ENCODE measurements around the gene ANK3.

The ANK3 gene

DNA sequence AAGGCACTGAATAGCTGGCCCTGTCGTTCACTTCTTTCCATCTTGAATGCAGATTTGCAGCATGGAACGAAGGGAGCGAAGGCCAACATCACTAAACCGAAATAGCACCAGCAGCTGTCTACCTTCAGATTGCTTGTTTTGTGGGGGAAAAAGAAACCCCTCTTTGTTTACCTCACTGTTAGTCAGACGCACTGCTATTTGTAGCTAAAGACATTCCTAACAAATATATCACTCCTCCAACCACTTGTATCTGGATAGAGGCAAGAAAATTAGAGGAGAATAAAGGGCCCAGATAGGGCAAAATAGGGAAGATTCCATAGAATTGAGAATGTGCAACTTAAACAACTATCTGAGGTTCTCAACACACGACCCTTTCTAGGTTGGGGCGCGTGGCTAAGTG, 26.5 kb downstream of the ANK3 start:
- H3K36me3 Mint-ChIP-seq (ENCODE audit: insufficient read depth): no peaks in the 10 kb centered on the region
- no peak for ATAC-seq (replicated peaks)
- no peak for DNase-seq
- H3K9me3 Mint-ChIP-seq: no peaks in the 10 kb centered on the region
- no peaks in the 10 kb centered on the region for H3K4me1 Mint-ChIP-seq (ENCODE audit: low read depth in 2 of 2)
- H3K4me3 Mint-ChIP-seq: no peak overlapping the region
- no peaks in the 10 kb centered on the region for H3K27me3 Mint-ChIP-seq
- H3K27ac Mint-ChIP-seq: no peak overlapping the region

DNA sequence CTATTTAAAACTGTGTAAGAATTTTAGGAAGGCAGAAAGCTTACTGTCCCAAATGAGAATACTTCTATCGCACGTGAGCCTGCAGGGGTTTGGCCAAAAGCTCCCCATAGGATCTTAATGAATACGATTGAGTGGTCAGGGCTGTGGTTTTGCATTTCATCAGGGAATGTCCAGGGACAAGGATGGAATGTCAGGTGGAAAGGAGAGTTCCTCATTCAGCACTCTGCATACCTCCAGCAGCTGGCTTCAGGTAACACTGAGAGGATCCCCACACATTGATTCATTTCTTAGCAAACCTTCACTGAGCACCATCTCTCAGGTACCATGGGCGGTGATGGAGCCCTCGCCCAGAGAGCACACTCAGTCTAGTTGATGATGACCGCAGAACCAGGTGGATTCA, 27.2 kb downstream of the ANK3 start:
- Mint-ChIP-seq H3K9me3 (no peaks in the 10 kb centered on the region), H3K36me3 (ENCODE audit: insufficient read depth) (no peaks in the 10 kb centered on the region), H3K4me1 (ENCODE audit: low read depth in 2 of 2) (no peaks in the 10 kb centered on the region), H3K27me3 (no peaks in the 10 kb centered on the region), H3K4me3 (no peak overlapping the region), H3K27ac (no peak overlapping the region)
- DNase-seq: no peak
- ATAC-seq (replicated peaks): no peak

- no peak for DNase-seq
- H3K27me3 Mint-ChIP-seq: no peaks in the 10 kb centered on the region
- H3K4me3 Mint-ChIP-seq: no peak overlapping the region
- H3K9me3 Mint-ChIP-seq: no peaks in the 10 kb centered on the region
- no peaks in the 10 kb centered on the region for H3K36me3 Mint-ChIP-seq (ENCODE audit: insufficient read depth)
- no peaks in the 10 kb centered on the region for H3K4me1 Mint-ChIP-seq (ENCODE audit: low read depth in 2 of 2)
- no peak for ATAC-seq (replicated peaks)
- H3K27ac Mint-ChIP-seq: no peak overlapping the region
Observed at GRCh38 chr10:60359066-60359465, 30.6 kb downstream of the ANK3 start.

GRCh38 chr10:60358282-60358681, 31.4 kb downstream of the ANK3 start:
- no peak for ATAC-seq (replicated peaks)
- Mint-ChIP-seq H3K4me1 (ENCODE audit: low read depth in 2 of 2) (no peaks in the 10 kb centered on the region), H3K4me3 (no peak overlapping the region), H3K9me3 (no peaks in the 10 kb centered on the region), H3K36me3 (ENCODE audit: insufficient read depth) (no peaks in the 10 kb centered on the region), H3K27ac (no peak overlapping the region), H3K27me3 (no peaks in the 10 kb centered on the region)
- DNase-seq: no peak

- Mint-ChIP-seq H3K36me3 (ENCODE audit: insufficient read depth) (no peaks in the 10 kb centered on the region), H3K9me3 (no peaks in the 10 kb centered on the region), H3K27me3 (no peaks in the 10 kb centered on the region), H3K27ac (no peak overlapping the region), H3K4me3 (no peak overlapping the region), H3K4me1 (ENCODE audit: low read depth in 2 of 2) (peaks cover 0 to 9% of the 10 kb centered on the region in 2 donors)
- ATAC-seq (replicated peaks) (no peak), DNase-seq (no peak)
Observed at GRCh38 chr10:60353519-60354258, 36.0 kb downstream of the ANK3 start.

DNA sequence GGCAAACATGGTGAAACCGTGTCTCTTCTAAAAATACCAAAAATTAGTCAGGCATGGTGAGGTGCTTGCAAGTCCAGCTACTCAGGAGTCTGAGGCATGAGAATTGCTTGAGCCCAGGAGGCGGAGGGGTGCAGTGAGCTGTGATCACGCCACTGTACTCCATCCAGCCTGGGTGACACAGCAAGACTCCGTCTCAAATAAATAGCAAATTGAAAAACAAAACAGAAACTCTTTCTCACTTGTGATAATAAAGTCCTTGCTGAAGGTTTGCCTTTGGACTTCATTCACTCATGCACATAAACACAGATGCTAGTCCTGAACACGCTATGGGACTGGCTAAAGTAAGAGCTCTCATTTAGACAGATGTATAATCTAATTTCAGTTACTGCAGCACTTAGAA, 37.6 kb downstream of the ANK3 start:
- no peaks in the 10 kb centered on the region for H3K36me3 Mint-ChIP-seq (ENCODE audit: insufficient read depth)
- H3K4me1 Mint-ChIP-seq (ENCODE audit: low read depth in 2 of 2): peaks cover 2 to 13% of the 10 kb centered on the region in 2 donors
- no peak for ATAC-seq (replicated peaks)
- no peak for DNase-seq
- H3K27me3 Mint-ChIP-seq: no peaks in the 10 kb centered on the region
- no peak overlapping the region for H3K27ac Mint-ChIP-seq
- no peaks in the 10 kb centered on the region for H3K9me3 Mint-ChIP-seq
- no peak overlapping the region for H3K4me3 Mint-ChIP-seq

DNA sequence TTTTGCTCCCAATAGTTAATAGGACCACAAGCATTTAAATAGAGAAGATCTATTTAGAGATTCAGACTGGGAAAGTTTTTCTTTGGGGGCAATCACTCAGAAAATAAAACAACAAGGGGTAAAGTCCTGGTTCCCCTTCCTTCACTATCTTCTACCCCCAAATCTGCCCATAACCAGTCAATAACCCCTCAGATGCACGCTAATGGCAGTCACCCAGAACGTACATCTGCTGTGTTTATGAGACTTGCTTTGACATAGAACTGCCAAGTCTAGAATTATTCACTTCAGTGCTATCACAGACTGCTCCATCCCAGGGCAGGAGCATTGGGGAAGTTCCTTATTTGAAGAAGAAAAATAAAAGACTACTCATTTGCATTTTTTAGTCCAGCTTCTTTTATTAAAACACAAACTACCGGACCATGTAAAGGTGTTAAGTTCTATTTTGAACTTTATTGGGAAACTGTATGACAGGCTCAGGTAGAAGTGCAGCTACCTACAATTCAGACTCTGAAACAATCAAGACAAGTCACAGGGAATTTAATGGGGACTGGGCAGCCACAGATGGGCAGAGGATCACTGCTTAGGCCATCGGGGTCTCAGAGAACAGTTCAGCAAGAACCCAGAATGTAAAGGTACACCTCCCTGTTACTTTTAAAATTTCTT, 38.4 kb downstream of the ANK3 start:
- ATAC-seq (replicated peaks): peak; percentile 44

GRCh38 chr10:60350400-60350799, 39.3 kb downstream of the ANK3 start:
- DNase-seq (no peak), ATAC-seq (replicated peaks) (no peak)
- Mint-ChIP-seq H3K4me1 (ENCODE audit: low read depth in 2 of 2) (peaks cover 2 to 13% of the 10 kb centered on the region in 2 donors), H3K27me3 (no peaks in the 10 kb centered on the region), H3K27ac (no peak overlapping the region), H3K36me3 (ENCODE audit: insufficient read depth) (no peaks in the 10 kb centered on the region), H3K4me3 (no peak overlapping the region), H3K9me3 (no peaks in the 10 kb centered on the region)

More for the DNA sequence above, 38.4 kb downstream of the ANK3 start:
- Mint-ChIP-seq H3K4me3 (no peak overlapping the region), H3K36me3 (ENCODE audit: insufficient read depth) (no peaks in the 10 kb centered on the region), H3K9me3 (no peaks in the 10 kb centered on the region), H3K27ac (no peak overlapping the region), H3K27me3 (no peaks in the 10 kb centered on the region), H3K4me1 (ENCODE audit: low read depth in 2 of 2) (peaks cover 2 to 13% of the 10 kb centered on the region in 2 donors)
- no peak for DNase-seq

- H3K4me1 Mint-ChIP-seq (ENCODE audit: low read depth in 2 of 2): peaks cover 2 to 13% of the 10 kb centered on the region in 2 donors
- no peaks in the 10 kb centered on the region for H3K27me3 Mint-ChIP-seq
- H3K9me3 Mint-ChIP-seq: no peaks in the 10 kb centered on the region
- ATAC-seq (replicated peaks): no peak
- H3K36me3 Mint-ChIP-seq (ENCODE audit: insufficient read depth): no peaks in the 10 kb centered on the region
- peak overlapping the region in 1 of 2 donors; percentile 5 for H3K27ac Mint-ChIP-seq
- no peak for DNase-seq
- no peak overlapping the region for H3K4me3 Mint-ChIP-seq
Observed at GRCh38 chr10:60349426-60349825, 40.2 kb downstream of the ANK3 start.

- H3K27ac Mint-ChIP-seq: peak overlapping the region in 1 of 2 donors; percentile 25
- DNase-seq (no peak), ATAC-seq (replicated peaks) (no peak)
- H3K4me3 Mint-ChIP-seq: no peak overlapping the region
- H3K36me3 Mint-ChIP-seq (ENCODE audit: insufficient read depth): no peaks in the 10 kb centered on the region
- H3K4me1 Mint-ChIP-seq (ENCODE audit: low read depth in 2 of 2): peaks cover 2 to 13% of the 10 kb centered on the region in 2 donors
- no peaks in the 10 kb centered on the region for H3K9me3 Mint-ChIP-seq
- no peaks in the 10 kb centered on the region for H3K27me3 Mint-ChIP-seq
Observed at GRCh38 chr10:60348982-60349381, 40.7 kb downstream of the ANK3 start.

DNA sequence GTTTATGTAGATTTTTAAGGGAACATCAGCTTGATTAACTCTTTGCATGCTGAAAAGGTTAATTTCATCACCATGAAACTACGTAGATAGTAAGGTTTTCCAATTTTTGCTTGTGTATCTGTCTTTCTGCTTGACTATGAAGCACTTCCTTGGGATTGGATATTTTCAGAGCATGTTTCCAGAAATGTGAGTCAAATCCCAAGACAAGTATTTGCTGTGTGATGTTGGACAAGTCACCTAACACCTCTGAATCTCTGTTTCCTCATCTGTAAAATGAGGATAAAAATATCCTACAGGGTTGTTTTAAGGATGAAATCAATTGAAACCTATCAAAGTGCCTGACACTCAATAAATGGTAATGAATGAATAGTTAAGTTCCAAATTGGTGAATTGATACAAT, 42.4 kb downstream of the ANK3 start:
- H3K4me3 Mint-ChIP-seq: no peak overlapping the region
- H3K27me3 Mint-ChIP-seq: no peaks in the 10 kb centered on the region

GRCh38 chr10:60346661-60347060, 43.0 kb downstream of the ANK3 start:
- Mint-ChIP-seq H3K27me3 (no peaks in the 10 kb centered on the region), H3K4me3 (no peak overlapping the region), H3K4me1 (ENCODE audit: low read depth in 2 of 2) (peaks cover 2 to 13% of the 10 kb centered on the region in 2 donors), H3K27ac (no peak overlapping the region), H3K36me3 (ENCODE audit: insufficient read depth) (no peaks in the 10 kb centered on the region), H3K9me3 (no peaks in the 10 kb centered on the region)
- ATAC-seq (replicated peaks) (no peak), DNase-seq (no peak)

More for the DNA sequence above, 42.4 kb downstream of the ANK3 start:
- H3K36me3 Mint-ChIP-seq (ENCODE audit: insufficient read depth): no peaks in the 10 kb centered on the region
- DNase-seq (no peak), ATAC-seq (replicated peaks) (no peak)
- no peak overlapping the region for H3K27ac Mint-ChIP-seq
- peaks cover 2 to 13% of the 10 kb centered on the region in 2 donors for H3K4me1 Mint-ChIP-seq (ENCODE audit: low read depth in 2 of 2)
- H3K9me3 Mint-ChIP-seq: no peaks in the 10 kb centered on the region

DNA sequence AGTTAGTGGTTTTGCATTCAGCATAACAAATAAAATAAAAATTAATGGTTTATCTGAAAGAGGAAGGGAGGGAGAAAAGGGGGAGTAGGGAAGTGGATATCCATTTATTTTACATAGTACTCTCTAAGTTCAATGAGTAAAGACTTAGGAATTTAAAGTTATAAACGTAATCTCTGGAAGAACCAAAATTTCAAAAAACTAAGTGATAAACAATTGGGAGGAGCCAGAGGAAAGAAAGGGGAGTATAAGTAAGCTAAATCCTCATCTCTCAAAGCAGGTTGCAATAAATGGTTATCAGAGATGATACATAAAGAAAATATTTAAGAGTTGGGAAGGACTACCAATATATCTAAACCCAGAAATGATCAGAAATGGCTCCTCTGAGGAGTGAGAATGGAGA, 46.4 kb downstream of the ANK3 start:
- Mint-ChIP-seq H3K27me3 (no peaks in the 10 kb centered on the region), H3K36me3 (ENCODE audit: insufficient read depth) (no peaks in the 10 kb centered on the region), H3K27ac (peak overlapping the region in 1 of 2 donors; percentile 49), H3K4me1 (ENCODE audit: low read depth in 2 of 2) (peaks cover 2 to 3% of the 10 kb centered on the region in 2 donors), H3K4me3 (no peak overlapping the region), H3K9me3 (no peaks in the 10 kb centered on the region)
- ATAC-seq (replicated peaks): no peak
- DNase-seq: no peak

DNA sequence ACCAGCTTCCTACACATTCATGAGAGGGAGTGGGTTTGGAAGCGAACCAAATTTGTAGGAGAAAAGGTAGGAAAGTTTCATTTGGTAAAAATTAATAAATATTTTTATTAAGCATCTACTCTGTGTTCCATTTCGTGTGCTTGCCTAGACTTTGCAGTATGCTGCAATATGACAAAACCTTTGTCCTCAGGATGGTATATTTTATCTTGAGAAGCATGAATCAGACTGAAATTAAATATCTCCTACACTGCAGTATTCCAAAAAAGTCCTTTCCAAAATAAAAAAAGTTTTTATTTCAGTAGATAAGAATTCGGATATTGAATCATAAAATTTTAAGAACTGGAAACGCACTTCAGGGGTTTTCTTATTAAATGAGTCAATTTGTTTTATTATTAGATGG, 47.7 kb downstream of the ANK3 start:
- H3K27ac Mint-ChIP-seq: no peak overlapping the region
- H3K27me3 Mint-ChIP-seq: no peaks in the 10 kb centered on the region
- DNase-seq: no peak
- H3K9me3 Mint-ChIP-seq: no peaks in the 10 kb centered on the region
- no peaks in the 10 kb centered on the region for H3K36me3 Mint-ChIP-seq (ENCODE audit: insufficient read depth)
- H3K4me1 Mint-ChIP-seq (ENCODE audit: low read depth in 2 of 2): peaks cover 1 to 5% of the 10 kb centered on the region in 2 donors
- no peak for ATAC-seq (replicated peaks)
- H3K4me3 Mint-ChIP-seq: no peak overlapping the region

Measured in effector memory CD8-positive, alpha-beta T cell (primary cell).